HG03060 (cell line): ENCODE results near the gene ACER3.
"Not testable (repeated sequence)": the region's sequence is repeated elsewhere in the genome, so short reads cannot be mapped to it uniquely, and the experiment has no call there.

Source experiments
- ATAC-seq: cut with Tn5 transposase; IDR thresholded peaks from one replicate; pipeline ENCODE4 v1.9.1; 2021; ENCODE audit warnings: low read depth, moderate number of reproducible peaks; ENCODE audit not compliant: unreplicated experiment

Gene ACER3

GRCh38 chr11:76978818-76979217, 118.1 kb downstream of the ACER3 start:
- ATAC-seq = no peak

- ATAC-seq = no peak
These were observed 119.5 kb downstream of the ACER3 start for GRCh38 chr11:76980196-76980595.

- no peak for ATAC-seq
These were observed 124.0 kb downstream of the ACER3 start for GRCh38 chr11:76984743-76985142.

- no peak for ATAC-seq
These were observed 126.5 kb downstream of the ACER3 start for GRCh38 chr11:76987203-76987602.

- ATAC-seq = no peak
These were observed 129.9 kb downstream of the ACER3 start for GRCh38 chr11:76990628-76991027.

GRCh38 chr11:76995081-76995576, 134.4 kb downstream of the ACER3 start:
- no peak for ATAC-seq

GRCh38 chr11:76997512-76997911, 136.8 kb downstream of the ACER3 start:
- ATAC-seq = no peak

- no peak for ATAC-seq
These were observed 138.9 kb downstream of the ACER3 start for GRCh38 chr11:76999597-76999996.

GRCh38 chr11:77001613-77002012, 140.9 kb downstream of the ACER3 start:
- no peak for ATAC-seq

- no peak for ATAC-seq
These were observed 142.1 kb downstream of the ACER3 start for GRCh38 chr11:77002776-77003175.

GRCh38 chr11:77003963-77004362, 143.2 kb downstream of the ACER3 start:
- no peak for ATAC-seq

GRCh38 chr11:77009533-77010160, 148.9 kb downstream of the ACER3 start:
- ATAC-seq = no peak

- no peak for ATAC-seq
These were observed 154.0 kb downstream of the ACER3 start for GRCh38 chr11:77014669-77015068.

GRCh38 chr11:77018396-77018924, 157.7 kb downstream of the ACER3 start:
- ATAC-seq = not testable (repeated sequence)

GRCh38 chr11:77019976-77020595, 159.4 kb downstream of the ACER3 start:
- no peak for ATAC-seq

GRCh38 chr11:77020734-77021133, 160.0 kb downstream of the ACER3 start:
- ATAC-seq = no peak

GRCh38 chr11:77024745-77025144, 164.0 kb downstream of the ACER3 start:
- ATAC-seq = no peak

GRCh38 chr11:77026221-77026620, 165.5 kb downstream of the ACER3 start:
- no peak for ATAC-seq

GRCh38 chr11:77026743-77027142, 166.0 kb downstream of the ACER3 start:
- ATAC-seq = no peak

GRCh38 chr11:77027275-77027674, 166.6 kb downstream of the ACER3 start:
- ATAC-seq = no peak

GRCh38 chr11:77029829-77030228, 169.1 kb downstream of the ACER3 start:
- ATAC-seq = no peak

GRCh38 chr11:77030834-77031414, 170.2 kb downstream of the ACER3 start:
- no peak for ATAC-seq
